ENCODE measurements around the gene MAB21L1.

MAB21L1 gene

DNA sequence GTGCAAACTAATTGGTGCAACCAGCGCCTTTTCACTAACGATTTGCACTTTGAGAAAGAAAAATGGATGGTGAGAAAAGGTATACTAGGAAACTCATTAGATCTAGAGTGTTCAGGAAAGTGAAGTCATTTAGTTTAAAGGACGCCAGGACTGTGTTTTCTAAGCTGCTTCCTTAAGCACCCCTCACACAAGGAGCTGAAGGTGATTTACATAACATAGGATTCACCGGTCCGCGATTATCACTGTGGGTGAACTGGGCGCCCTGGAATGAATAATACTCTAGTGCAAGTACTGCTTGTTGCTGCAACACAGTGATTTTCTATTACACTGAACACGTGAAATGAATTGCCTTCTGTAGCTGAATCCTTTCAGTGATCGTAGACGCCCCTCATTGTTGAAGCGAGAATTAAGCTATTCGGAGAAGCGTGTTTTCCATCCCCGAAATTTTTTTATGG is 2.6 kb upstream of the MAB21L1 start:
- no peak for DNase-seq

DNA sequence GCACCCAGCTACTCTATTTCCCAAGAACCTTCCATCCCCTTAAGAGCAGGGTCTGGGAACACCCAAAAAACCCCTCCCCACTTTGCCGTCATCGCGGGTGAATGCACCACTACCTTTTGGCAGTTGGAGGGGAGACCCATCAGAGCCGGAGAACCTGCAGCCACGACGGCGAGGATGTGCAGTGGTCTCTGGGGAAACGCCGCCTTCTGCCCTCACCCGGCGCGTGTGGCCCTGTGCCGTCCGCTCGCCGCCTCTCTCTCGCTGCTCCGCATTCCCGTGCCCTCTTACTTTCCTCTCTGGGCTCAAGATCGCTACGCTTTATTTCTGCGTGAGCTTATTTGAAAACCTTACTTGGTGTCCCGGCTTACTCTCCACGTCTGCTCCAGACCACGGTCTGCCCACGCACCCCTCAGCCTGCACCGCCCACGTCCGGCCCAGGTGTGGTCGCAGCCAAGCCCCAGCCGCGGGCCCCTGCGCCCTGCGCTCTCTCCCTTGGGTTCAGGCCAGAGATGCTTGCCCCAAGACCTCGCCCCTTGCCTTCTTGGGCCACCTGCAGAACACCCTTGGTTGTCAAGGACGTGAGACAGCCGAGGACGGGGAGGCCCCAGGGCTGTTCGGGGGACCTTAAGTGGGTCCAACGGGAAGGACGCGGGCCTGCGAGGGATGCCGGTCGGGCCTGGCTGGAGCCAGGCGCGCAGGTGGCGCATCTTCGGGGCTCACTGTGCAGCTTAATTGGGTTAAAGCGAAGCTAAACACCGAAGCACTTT is 2.0 kb upstream of the MAB21L1 start:
- DNase-seq = no peak

GRCh38 chr13:35477386-35477946 is 977 bp upstream of the MAB21L1 start:
- DNase-seq = no peak

GRCh38 chr13:35475212-35475959 is 1.1 kb downstream of the MAB21L1 start:
- no peak for DNase-seq

DNA sequence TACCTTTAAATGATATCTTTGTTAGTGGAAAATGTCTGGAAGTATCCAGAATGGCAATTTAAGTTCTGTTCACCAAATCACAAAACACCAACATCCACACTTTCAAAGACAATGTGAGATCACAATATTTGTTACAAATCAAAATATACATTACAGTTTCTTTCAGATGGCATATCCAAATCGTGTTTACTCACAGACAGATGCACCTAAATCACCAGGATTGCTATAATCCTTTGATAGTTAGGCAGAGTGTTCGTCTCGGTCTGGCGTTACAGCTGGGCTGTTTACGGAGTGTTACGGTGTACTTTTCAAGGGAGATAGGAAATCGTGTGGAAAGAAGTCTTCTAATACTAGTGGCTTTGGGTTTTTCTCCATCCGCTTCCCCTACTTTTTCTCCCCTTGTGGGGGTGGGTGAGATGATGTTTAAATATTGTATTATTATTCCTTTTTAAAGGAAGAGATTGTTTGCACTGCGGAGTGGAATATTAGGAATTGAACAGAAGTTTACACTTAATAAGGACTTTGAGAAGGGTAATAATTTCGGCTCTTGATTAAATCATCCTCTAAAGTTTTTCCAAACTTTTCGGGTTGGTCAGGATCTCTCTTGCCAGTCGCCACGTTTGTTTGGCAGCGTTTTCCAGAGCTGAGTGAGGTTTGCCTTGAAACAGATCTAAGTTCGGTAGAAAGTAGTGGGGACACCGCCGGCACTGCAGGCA is 1.8 kb downstream of the MAB21L1 start:
- no peak for DNase-seq

- no peak for DNase-seq
These were observed 2.7 kb downstream of the MAB21L1 start for GRCh38 chr13:35473802-35474201.

DNA sequence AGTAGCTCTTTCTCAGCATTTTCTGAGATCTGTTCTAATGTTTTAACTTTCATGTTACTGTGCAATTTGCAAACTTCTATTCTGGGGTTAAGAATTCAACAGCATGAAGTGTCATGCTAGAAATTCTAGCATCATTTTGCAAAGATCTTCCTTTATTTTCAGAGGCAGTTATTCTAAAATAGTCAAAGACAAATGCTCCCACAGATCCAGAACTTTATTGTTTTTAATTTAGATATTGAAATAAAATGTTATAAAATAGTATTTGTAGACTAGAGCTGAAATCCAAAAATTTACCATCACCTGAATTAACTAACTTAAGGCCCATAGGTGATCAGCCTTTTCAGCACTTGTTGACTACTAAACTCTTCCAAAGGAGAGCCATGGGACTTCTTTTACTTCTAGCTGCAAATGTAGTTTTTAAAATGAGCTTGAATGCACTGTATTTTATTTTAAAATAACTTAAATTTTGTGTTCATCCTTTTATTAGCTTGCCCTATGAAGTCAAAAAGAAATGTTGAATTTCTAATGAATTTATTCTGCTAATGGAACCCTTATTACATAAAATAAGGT is 3.2 kb downstream of the MAB21L1 start:
- DNase-seq = no peak

- no peak for DNase-seq
These were observed 4.1 kb downstream of the MAB21L1 start for GRCh38 chr13:35472323-35472881.

- no peak for DNase-seq
These were observed 4.7 kb downstream of the MAB21L1 start for GRCh38 chr13:35471706-35472322.

GRCh38 chr13:35470671-35471661 is 5.5 kb downstream of the MAB21L1 start:
- DNase-seq = no peak

- no peak for DNase-seq
These were observed 6.5 kb downstream of the MAB21L1 start for GRCh38 chr13:35469806-35470525.

DNA sequence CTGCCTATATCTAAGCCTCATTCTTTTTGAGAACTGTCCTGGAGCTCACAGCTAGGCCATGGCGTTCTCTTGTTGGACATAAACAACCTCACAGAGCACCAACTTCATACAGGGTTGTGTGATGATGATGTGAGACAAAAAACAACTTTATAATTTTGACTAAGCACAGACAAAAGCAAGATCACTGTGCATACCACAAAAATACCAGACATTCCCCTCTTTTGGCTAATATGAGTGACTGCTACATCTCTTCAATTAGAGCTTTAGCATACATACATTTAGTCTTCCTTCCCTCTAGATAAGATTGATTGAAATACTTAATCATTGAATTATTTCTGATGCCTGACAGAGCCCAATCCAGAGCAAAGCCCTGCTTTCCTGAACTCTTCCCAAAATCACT is 8.3 kb downstream of the MAB21L1 start:
- DNase-seq = no peak

DNA sequence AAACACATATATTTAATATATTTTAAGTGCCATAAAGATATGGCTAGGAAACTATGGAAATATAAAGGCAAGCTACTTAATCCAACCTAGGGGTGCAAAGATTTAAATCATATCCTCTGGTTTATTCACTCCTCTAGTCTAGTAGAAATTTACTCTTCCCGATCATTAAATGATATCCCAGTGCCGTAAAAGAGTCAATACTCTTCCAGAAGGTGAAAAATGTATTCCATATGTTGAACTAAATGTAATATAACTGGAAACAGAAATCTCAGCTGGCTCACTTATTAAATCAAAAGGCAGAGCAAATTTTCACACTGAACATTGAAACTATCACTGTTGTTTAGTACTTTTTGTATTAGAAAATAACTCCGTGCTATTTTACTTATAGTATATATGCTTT is 11.1 kb downstream of the MAB21L1 start:
- DNase-seq = no peak

GRCh38 chr13:35460061-35460460 is 16.4 kb downstream of the MAB21L1 start:
- DNase-seq = no peak

DNA sequence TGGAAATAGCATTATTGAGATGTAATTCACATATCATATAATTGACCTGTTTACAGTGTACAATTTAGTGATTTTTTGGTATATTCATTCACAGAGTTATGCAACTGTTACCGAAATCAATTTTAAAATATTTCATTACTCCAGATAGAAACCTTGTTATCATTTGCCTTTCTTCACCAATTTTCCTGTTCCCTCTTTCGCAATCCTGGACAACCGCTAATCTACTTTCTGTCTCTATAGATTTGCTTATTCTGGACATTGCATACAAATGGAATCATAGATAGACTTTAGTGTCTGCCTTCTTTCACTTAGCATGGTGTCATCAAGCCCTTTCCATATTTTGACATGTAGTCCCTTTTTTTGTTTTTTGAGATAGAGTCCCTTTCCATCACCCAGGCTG is 19.2 kb downstream of the MAB21L1 start:
- DNase-seq = no peak

DNA sequence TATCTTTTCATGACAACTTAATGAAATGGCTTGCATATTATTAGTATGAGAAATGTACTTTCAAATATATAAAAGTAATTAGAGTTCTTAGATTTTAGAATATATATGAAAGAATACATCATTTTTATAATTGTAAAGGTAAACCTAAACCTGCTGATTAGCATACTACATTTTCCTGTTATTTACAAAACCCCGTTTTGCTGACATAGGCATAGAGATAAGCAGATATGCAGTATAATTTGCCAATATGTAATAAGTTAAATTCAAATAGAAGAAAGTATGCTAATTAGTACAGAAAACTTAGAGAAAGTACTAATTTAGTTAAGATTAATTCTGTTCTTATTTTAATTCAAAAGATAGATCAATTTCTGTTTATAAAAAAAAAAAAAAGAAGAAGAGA is 21.5 kb downstream of the MAB21L1 start:
- no peak for DNase-seq

GRCh38 chr13:35449821-35450220 is 26.7 kb downstream of the MAB21L1 start:
- DNase-seq = no peak

DNA sequence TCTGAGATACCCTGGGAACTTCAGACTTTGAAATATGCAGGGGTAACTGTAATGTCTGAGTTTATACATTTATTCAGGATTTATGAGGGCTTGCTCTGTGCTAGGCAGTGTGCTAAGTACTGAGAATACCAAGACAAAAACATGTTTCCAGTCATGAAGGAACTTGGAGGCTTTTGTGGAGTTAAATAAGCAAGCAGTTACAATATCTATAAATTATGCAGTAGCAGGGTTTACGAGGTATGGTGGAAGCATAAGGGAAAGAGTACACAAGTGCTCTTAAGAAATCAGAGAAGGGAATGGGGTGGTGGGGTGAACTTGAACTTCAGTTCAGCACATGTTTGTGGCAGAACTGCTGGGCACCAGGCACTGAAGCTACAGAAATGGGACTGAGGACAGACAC is 28.0 kb downstream of the MAB21L1 start:
- DNase-seq = no peak

Measured in CD4-positive, alpha-beta T cell treated with Interleukin-6 for 4 hours (primary cell).